ENCODE results near the gene MACF1. TPM values are rescaled to one million over a fixed set of nuclear protein-coding genes. Genes with fewer than 3 reads are reported as not detected.

MACF1 gene
- total and polyA plus RNA-seq, 4 donors = 23.3 to 216 (median 51.2) TPM

- H3K4me1 ChIP-seq (ENCODE audit: control insufficient read depth in 4 of 4, insufficient read depth in 4 of 4, low read length in 3 of 4) = no peaks in the 10 kb centered on the region
- no peak overlapping the region for H3K27ac ChIP-seq (ENCODE audit: low read depth in 1 of 2, low read length in 2 of 2)
- H3K9ac ChIP-seq (ENCODE audit: low read depth in 1 of 2, low read length in 2 of 2) = no peak overlapping the region
- H3K27me3 ChIP-seq (ENCODE audit: control insufficient read depth in 4 of 4, insufficient read depth in 4 of 4, low read length in 3 of 4) = no peaks in the 10 kb centered on the region
- DNase-seq (ENCODE audit: low spot score) = no peak
- H3K9me3 ChIP-seq (ENCODE audit: control insufficient read depth in 4 of 4, low read length in 3 of 4) = no peaks in the 10 kb centered on the region
- no peak overlapping the region for H3K4me3 ChIP-seq (ENCODE audit: low read depth in 1 of 3, low read length in 3 of 3)
- peaks cover 0 to 6% (median 1%) of the 10 kb centered on the region in 4 donors for H3K36me3 ChIP-seq (ENCODE audit: control insufficient read depth in 4 of 4, insufficient read depth in 3 of 4, low read depth in 1 of 4, low read length in 3 of 4)
- WGBS = 79% methylated on average over 9 of the region's 9 CpGs
- TF ChIP-seq ATF3 (IDR thresholded peaks at IDR 0.05) (no peak), MAX (IDR thresholded peaks at IDR 0.05) (no peak), JUND (IDR thresholded peaks at IDR 0.05) (no peak), FOXA2 (IDR thresholded peaks at IDR 0.05) (no peak), RXRA (IDR thresholded peaks at IDR 0.05) (no peak), HNF4A (conservative IDR thresholded peaks at IDR 0.05) (no peak), NR2F2 (IDR thresholded peaks at IDR 0.05) (no peak), HNF4G (IDR thresholded peaks at IDR 0.05) (no peak), TAF1 (conservative IDR thresholded peaks at IDR 0.05) (no peak), SP1 (IDR thresholded peaks at IDR 0.05) (no peak), RAD21 (IDR thresholded peaks at IDR 0.05) (no peak), YY1 (IDR thresholded peaks at IDR 0.05) (no peak), FOXA1 (IDR thresholded peaks at IDR 0.05) (no peak), GABPA (IDR thresholded peaks at IDR 0.05 in 1 of 2, conservative IDR thresholded peaks at IDR 0.05 in 1 of 2) (no peak), ZBTB33 (IDR thresholded peaks at IDR 0.05) (no peak), CTCF (IDR thresholded peaks at IDR 0.05; ENCODE audit: low read depth, low read length, missing input control) (no peak), EGR1 (IDR thresholded peaks at IDR 0.05; ENCODE audit: low read depth in 2 of 2) (no peak)
Measured at GRCh38 chr1:39230261-39231190, 26.0 kb downstream of the MACF1 start.

GRCh38 chr1:39236971-39237370 lies 32.5 kb downstream of the MACF1 start:
- peaks cover 0 to 10% (median 4%) of the 10 kb centered on the region in 4 donors for H3K36me3 ChIP-seq (ENCODE audit: control insufficient read depth in 4 of 4, insufficient read depth in 3 of 4, low read depth in 1 of 4, low read length in 3 of 4)
- peaks cover 0 to 2% (median 0%) of the 10 kb centered on the region in 4 donors for H3K4me1 ChIP-seq (ENCODE audit: control insufficient read depth in 4 of 4, insufficient read depth in 4 of 4, low read length in 3 of 4)
- no peak overlapping the region for H3K9ac ChIP-seq (ENCODE audit: low read depth in 1 of 2, low read length in 2 of 2)
- no peak overlapping the region for H3K4me3 ChIP-seq (ENCODE audit: low read depth in 1 of 3, low read length in 3 of 3)
- no peaks in the 10 kb centered on the region for H3K9me3 ChIP-seq (ENCODE audit: control insufficient read depth in 4 of 4, low read length in 3 of 4)
- no peak for DNase-seq (ENCODE audit: low spot score)
- WGBS = 87% methylated on average over 4 of the region's 4 CpGs
- H3K27me3 ChIP-seq (ENCODE audit: control insufficient read depth in 4 of 4, insufficient read depth in 4 of 4, low read length in 3 of 4) = no peaks in the 10 kb centered on the region
- no peak overlapping the region for H3K27ac ChIP-seq (ENCODE audit: low read depth in 1 of 2, low read length in 2 of 2)
- TF ChIP-seq HNF4A (conservative IDR thresholded peaks at IDR 0.05) (no peak), FOXA2 (IDR thresholded peaks at IDR 0.05) (no peak), MAX (IDR thresholded peaks at IDR 0.05) (no peak), ZBTB33 (IDR thresholded peaks at IDR 0.05) (no peak), YY1 (IDR thresholded peaks at IDR 0.05) (no peak), SP1 (IDR thresholded peaks at IDR 0.05) (no peak), REST (IDR thresholded peaks at IDR 0.05) (no peak), ATF3 (IDR thresholded peaks at IDR 0.05) (no peak), JUND (IDR thresholded peaks at IDR 0.05) (no peak), EGR1 (IDR thresholded peaks at IDR 0.05; ENCODE audit: low read depth in 2 of 2) (no peak), HNF4G (IDR thresholded peaks at IDR 0.05) (no peak), FOXA1 (IDR thresholded peaks at IDR 0.05) (no peak)
